ENCODE measurements around the gene ISG15. TPM values are rescaled to one million over a fixed set of nuclear protein-coding genes. Genes with fewer than 3 reads are reported as not detected.
"Not testable (repeated sequence)": the region's sequence is repeated elsewhere in the genome, so short reads cannot be mapped to it uniquely, and the experiment has no call there.

The ISG15 gene
- polyA plus RNA-seq, 1 donor: 26.0 TPM

- peak; percentile 39 to 53 for DNase-seq
- peaks cover 23% of the 10 kb centered on the region for H3K9me3 ChIP-seq (ENCODE audit: control insufficient read depth, low read depth, low read length)
- no CpG with 5 or more reads among the region's 40 CpGs for WGBS (ENCODE audit: insufficient coverage, low lambda C conversion rate)
- H3K27ac ChIP-seq (ENCODE audit: low read length): no peak overlapping the region
- H3K4me1 ChIP-seq (ENCODE audit: control insufficient read depth, insufficient read depth, low read length): peaks cover 8% of the 10 kb centered on the region
- no peaks in the 10 kb centered on the region for H3K36me3 ChIP-seq (ENCODE audit: control insufficient read depth, insufficient read depth, low read length)
- no peak overlapping the region for H3K4me3 ChIP-seq (ENCODE audit: low read length)
- H3K27me3 ChIP-seq (ENCODE audit: control insufficient read depth, insufficient read depth, low read length): peaks cover 49% of the 10 kb centered on the region
These were observed 37.2 kb upstream of the ISG15 start for GRCh38 chr1:975896-976683.

- H3K27me3 ChIP-seq (ENCODE audit: control insufficient read depth, insufficient read depth, low read length): peaks cover 42% of the 10 kb centered on the region
- not testable (repeated sequence) for H3K4me1 ChIP-seq (ENCODE audit: control insufficient read depth, insufficient read depth, low read length); H3K36me3 ChIP-seq (ENCODE audit: control insufficient read depth, insufficient read depth, low read length); DNase-seq; H3K4me3 ChIP-seq (ENCODE audit: low read length); H3K27ac ChIP-seq (ENCODE audit: low read length)
- H3K9me3 ChIP-seq (ENCODE audit: control insufficient read depth, low read depth, low read length): peaks cover 22% of the 10 kb centered on the region
- no CpG with 5 or more reads among the region's 39 CpGs for WGBS (ENCODE audit: insufficient coverage, low lambda C conversion rate)
These were observed 36.5 kb upstream of the ISG15 start for GRCh38 chr1:976791-977190.

- Histone ChIP-seq H3K4me1 (ENCODE audit: control insufficient read depth, insufficient read depth, low read length) (peaks cover 8% of the 10 kb centered on the region), H3K27ac (ENCODE audit: low read length) (no peak overlapping the region), H3K4me3 (ENCODE audit: low read length) (no peak overlapping the region), H3K9me3 (ENCODE audit: control insufficient read depth, low read depth, low read length) (peaks cover 17% of the 10 kb centered on the region), H3K36me3 (ENCODE audit: control insufficient read depth, insufficient read depth, low read length) (no peaks in the 10 kb centered on the region), H3K27me3 (ENCODE audit: control insufficient read depth, insufficient read depth, low read length) (peaks cover 42% of the 10 kb centered on the region)
- no peak for DNase-seq
- no CpG with 5 or more reads among the region's 44 CpGs for WGBS (ENCODE audit: insufficient coverage, low lambda C conversion rate)
These were observed 35.0 kb upstream of the ISG15 start for GRCh38 chr1:978069-978834.

GRCh38 chr1:978835-979743, 34.2 kb upstream of the ISG15 start:
- no peaks in the 10 kb centered on the region for H3K36me3 ChIP-seq (ENCODE audit: control insufficient read depth, insufficient read depth, low read length)
- WGBS (ENCODE audit: insufficient coverage, low lambda C conversion rate): no CpG with 5 or more reads among the region's 60 CpGs
- H3K27ac ChIP-seq (ENCODE audit: low read length): no peak overlapping the region
- peaks cover 38% of the 10 kb centered on the region for H3K27me3 ChIP-seq (ENCODE audit: control insufficient read depth, insufficient read depth, low read length)
- no peak overlapping the region for H3K4me3 ChIP-seq (ENCODE audit: low read length)
- H3K9me3 ChIP-seq (ENCODE audit: control insufficient read depth, low read depth, low read length): peaks cover 17% of the 10 kb centered on the region
- no peak for DNase-seq
- H3K4me1 ChIP-seq (ENCODE audit: control insufficient read depth, insufficient read depth, low read length): peaks cover 8% of the 10 kb centered on the region

GRCh38 chr1:979744-980072, 33.6 kb upstream of the ISG15 start:
- no CpG with 5 or more reads among the region's 9 CpGs for WGBS (ENCODE audit: insufficient coverage, low lambda C conversion rate)
- Histone ChIP-seq H3K4me3 (ENCODE audit: low read length) (no peak overlapping the region), H3K4me1 (ENCODE audit: control insufficient read depth, insufficient read depth, low read length) (peaks cover 8% of the 10 kb centered on the region), H3K36me3 (ENCODE audit: control insufficient read depth, insufficient read depth, low read length) (no peaks in the 10 kb centered on the region), H3K27ac (ENCODE audit: low read length) (no peak overlapping the region), H3K9me3 (ENCODE audit: control insufficient read depth, low read depth, low read length) (peaks cover 17% of the 10 kb centered on the region), H3K27me3 (ENCODE audit: control insufficient read depth, insufficient read depth, low read length) (peaks cover 38% of the 10 kb centered on the region)
- DNase-seq: no peak

GRCh38 chr1:980137-980571, 33.1 kb upstream of the ISG15 start:
- DNase-seq: no peak
- no CpG with 5 or more reads among the region's 13 CpGs for WGBS (ENCODE audit: insufficient coverage, low lambda C conversion rate)
- no peaks in the 10 kb centered on the region for H3K36me3 ChIP-seq (ENCODE audit: control insufficient read depth, insufficient read depth, low read length)
- H3K4me3 ChIP-seq (ENCODE audit: low read length): no peak overlapping the region
- no peak overlapping the region for H3K27ac ChIP-seq (ENCODE audit: low read length)
- H3K27me3 ChIP-seq (ENCODE audit: control insufficient read depth, insufficient read depth, low read length): peaks cover 39% of the 10 kb centered on the region
- peaks cover 8% of the 10 kb centered on the region for H3K4me1 ChIP-seq (ENCODE audit: control insufficient read depth, insufficient read depth, low read length)
- peaks cover 17% of the 10 kb centered on the region for H3K9me3 ChIP-seq (ENCODE audit: control insufficient read depth, low read depth, low read length)

GRCh38 chr1:980602-981395, 32.5 kb upstream of the ISG15 start:
- no peak overlapping the region for H3K4me3 ChIP-seq (ENCODE audit: low read length)
- peaks cover 17% of the 10 kb centered on the region for H3K9me3 ChIP-seq (ENCODE audit: control insufficient read depth, low read depth, low read length)
- H3K27me3 ChIP-seq (ENCODE audit: control insufficient read depth, insufficient read depth, low read length): peaks cover 35% of the 10 kb centered on the region
- no peak for DNase-seq
- H3K27ac ChIP-seq (ENCODE audit: low read length): no peak overlapping the region
- H3K36me3 ChIP-seq (ENCODE audit: control insufficient read depth, insufficient read depth, low read length): no peaks in the 10 kb centered on the region
- no CpG with 5 or more reads among the region's 35 CpGs for WGBS (ENCODE audit: insufficient coverage, low lambda C conversion rate)
- H3K4me1 ChIP-seq (ENCODE audit: control insufficient read depth, insufficient read depth, low read length): peaks cover 6% of the 10 kb centered on the region

- peaks cover 34% of the 10 kb centered on the region for H3K27me3 ChIP-seq (ENCODE audit: control insufficient read depth, insufficient read depth, low read length)
- no peaks in the 10 kb centered on the region for H3K4me1 ChIP-seq (ENCODE audit: control insufficient read depth, insufficient read depth, low read length)
- peaks cover 17% of the 10 kb centered on the region for H3K9me3 ChIP-seq (ENCODE audit: control insufficient read depth, low read depth, low read length)
- WGBS (ENCODE audit: insufficient coverage, low lambda C conversion rate): no CpG with 5 or more reads among the region's 21 CpGs
- DNase-seq: no peak
- no peak overlapping the region for H3K4me3 ChIP-seq (ENCODE audit: low read length)
- no peaks in the 10 kb centered on the region for H3K36me3 ChIP-seq (ENCODE audit: control insufficient read depth, insufficient read depth, low read length)
- no peak overlapping the region for H3K27ac ChIP-seq (ENCODE audit: low read length)
These were observed 31.8 kb upstream of the ISG15 start for GRCh38 chr1:981491-981954.

- no peak within 1 kb of the TSS for H3K27ac ChIP-seq (ENCODE audit: low read length)
- H3K36me3 ChIP-seq (ENCODE audit: control insufficient read depth, insufficient read depth, low read length): no peaks in the 10 kb centered on the region
- WGBS (ENCODE audit: insufficient coverage, low lambda C conversion rate): no CpG with 5 or more reads among the region's 28 CpGs
- no peaks in the 10 kb centered on the region for H3K4me1 ChIP-seq (ENCODE audit: control insufficient read depth, insufficient read depth, low read length)
- DNase-seq: no peak
- peaks cover 34% of the 10 kb centered on the region for H3K27me3 ChIP-seq (ENCODE audit: control insufficient read depth, insufficient read depth, low read length)
- H3K9me3 ChIP-seq (ENCODE audit: control insufficient read depth, low read depth, low read length): peaks cover 17% of the 10 kb centered on the region
- no peak within 1 kb of the TSS for H3K4me3 ChIP-seq (ENCODE audit: low read length)
These were observed 31.2 kb upstream of the ISG15 start, which contains the start of gene PERM1 for GRCh38 chr1:981955-982558. Gene PERM1, minus strand, starts transcription at chr1:982093. Its CDS starts 1,064 bp downstream, at chr1:981029.
